Heart right ventricle (tissue), 16 donors: ENCODE data around the gene PDE7B. TPM values are rescaled to one million over a fixed set of nuclear protein-coding genes. Genes with fewer than 3 reads are reported as not detected.

ENCODE experiments used
- ATAC-seq, 8 donors: fragments of 200-7000 bp; cut with Tn5 transposase; one replicate each; pipeline ENCODE4 v1.9.1; 2020; ENCODE audit warnings: mild to moderate bottlenecking in 8 of 8, moderate library complexity in 8 of 8, moderate number of reproducible peaks in 1 of 8
- DNase-seq, 2 donors: peaks; one replicate each; pipeline ENCODE4 v3.0.0-alpha.2; 2020
- H3K27ac ChIP-seq, 10 donors: fragments of 200-600 bp; sonication (generic) in 2 of 10; one replicate each; pipeline versions ENCODE4 v1.5.0 to v1.8.0; 2020 to 2022; ENCODE audit warnings: mild to moderate bottlenecking in 3 of 10
- H3K27me3 ChIP-seq, 7 donors: fragments of 200-600 bp; one replicate each; pipeline ENCODE4 v1.8.0; 2021 to 2022; ENCODE audit warnings: mild to moderate bottlenecking in 2 of 7
- H3K36me3 ChIP-seq, 9 donors: fragments of 200-600 bp; sonication (generic) in 1 of 9; one replicate each; pipeline versions ENCODE4 v1.5.0 to v1.8.0; 2020 to 2022; ENCODE audit warnings: mild to moderate bottlenecking in 2 of 9
- H3K4me1 ChIP-seq, 9 donors: fragments of 200-600 bp; sonication (generic) in 1 of 9; one replicate each; pipeline versions ENCODE4 v1.5.0 to v1.8.0; 2020 to 2022; ENCODE audit warnings: mild to moderate bottlenecking in 4 of 9
- H3K4me3 ChIP-seq, 10 donors: fragments of 200-600 bp; sonication (generic) in 2 of 10; one replicate each; pipeline versions ENCODE4 v1.5.0 to v1.8.0; 2020 to 2022; ENCODE audit warnings: mild to moderate bottlenecking in 7 of 10, moderate library complexity in 2 of 10
- H3K9me3 ChIP-seq, 11 donors: fragments of 200-600 bp in 10 of 11; sonication (generic) in 2 of 11; one replicate each; pipeline versions ENCODE4 v1.5.0 to v1.8.0; 2013 to 2022; ENCODE audit warnings: mild to moderate bottlenecking in 2 of 11, control low read depth in 1 of 11, moderate library complexity in 1 of 11
- CTCF ChIP-seq, 9 donors: fragments of 200-600 bp; sonication (generic) in 2 of 9; IDR thresholded peaks; one replicate each; pipeline versions ENCODE4 v1.5.0 to v1.8.0; 2021 to 2022; ENCODE audit warnings: antibody characterized with exemption in 9 of 9, mild to moderate bottlenecking in 5 of 9, moderate library complexity in 1 of 9
- WGBS, 2 donors: extraction: QIAGEN DNeasy Blood & Tissue Kit; methylation state at CpG; one replicate each; pipeline ENCODE4 v1.1.7; 2013; ENCODE audit warnings: inconsistent platforms in 1 of 2; 5-methylcytosine and 5-hydroxymethylcytosine counted together
- intact Hi-C, 10 donors: fragments of 100-400 bp; cut with DNase I; formaldehyde crosslinking; loops; one replicate each; pipeline versions ENCODE4 v1.11.1 to v1.14.2; 2022
- polyA plus RNA-seq, 2 donors: library from polyadenylated mRNA; stranded (reverse); fragments of 200-250 nt; gene quantifications; one replicate each; pipeline ENCODE4 v1.2.3, GENCODE V29; 2013
- total RNA-seq, 10 donors: library from RNA; stranded (reverse); fragmentation: NEBNext Ultra II Directional in 3 of 10; extraction: Animal tissue kit (Norgen Biotek cat#: 25700) in 3 of 10; gene quantifications; one replicate each; pipeline versions ENCODE4 v1.2.1 to v1.2.4, GENCODE V29; 2021 to 2023
- donor health status: Arrhythmogenic right ventricular cardiomyopathy.
- donor health status: ischemic (EF 13 %, LVEDD 7.1; RV severe dilation, severe dysfunction).
- donor health status: healthy with polysubstance abuse.
- donor health status: DM: no; HTN: yes; CAD: no.
- donor health status: DM: no; HTN: no; CAD: no.
- donor health status: ischemic (EF 25% LVEDD 6.9; RV normal size, moderate dysfunction).
- donor health status: ischemic (EF 25% LVEDD 5.7; RV mildly dilated, moderate dysfunction).
- donor health status: healthy.
- donor health status: DM: yes; HTN: yes; CAD: no.
- donor health status: Ischemic cardiomyopathy.
- donor health status: ischemic (EF 35%, LVEDD 5.7; RV mildly dilated, moderate dysfunction).
- donor health status: nonischemic (EF 11% LVEDD 7.7; RV severe dilation, severe dysfunction).
- donor health status: DM: yes; HTN: yes; CAD: no.
- donor health status: PGD.
- donor health status: ischemic (EF 29% LVEDD 5.4; RV normal size, mild dysfunction).
- donor health status: nonischemic (EF 23%, LVEDD 6.1; RV moderate dilation, normal function).

The PDE7B gene
- total and polyA plus RNA-seq, 12 donors = 3.7 to 19.6 (median 10.8) TPM

DNA sequence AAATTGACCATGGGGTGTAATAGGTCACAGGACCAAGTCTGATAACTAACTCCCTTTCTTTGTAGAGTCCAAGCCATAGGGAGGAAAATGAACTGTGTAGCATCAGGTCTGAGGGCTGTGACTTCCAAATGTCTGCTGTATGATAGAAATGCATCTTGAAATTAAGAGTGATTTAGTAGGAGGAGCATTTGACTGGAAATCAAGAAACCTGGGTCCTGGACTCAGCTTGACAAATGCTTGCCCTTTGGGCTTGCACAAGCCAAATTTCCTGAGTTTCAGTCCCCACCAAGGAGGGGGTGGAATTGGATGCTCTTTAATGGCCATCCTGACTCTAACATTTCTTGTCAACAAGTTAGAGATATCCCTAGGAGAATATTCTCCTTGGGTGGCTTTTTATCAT lies 187.0 kb downstream of the PDE7B start:
- no peak for DNase-seq
- H3K27ac ChIP-seq = peak overlapping the region; percentile 9 to 92 (median 86)

DNA sequence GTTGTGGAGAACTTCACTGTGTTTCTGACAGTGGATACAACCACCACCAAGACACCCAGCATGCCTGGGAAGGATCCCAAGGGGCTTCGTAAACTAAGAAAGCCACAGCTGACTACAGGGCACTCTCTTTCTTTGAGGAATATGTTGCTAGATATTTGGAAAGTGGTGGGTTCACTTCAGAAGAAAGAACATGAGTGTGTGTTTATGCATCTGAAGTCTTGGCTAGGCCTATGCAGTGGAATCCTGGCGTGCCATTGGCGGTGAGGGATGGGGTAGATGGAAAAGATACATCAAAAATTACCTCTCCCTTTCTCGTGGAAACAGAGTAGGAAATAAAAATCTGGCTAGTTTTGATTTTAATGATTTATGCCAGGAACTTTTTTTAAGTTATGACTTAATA lies 187.7 kb downstream of the PDE7B start:
- DNase-seq (no peak), ATAC-seq (peak in 2 of 8 donors; percentile 23 to 26)
- Histone ChIP-seq H3K4me1 (peaks cover 4 to 90% (median 67%) of the 10 kb centered on the region in 9 donors), H3K9me3 (no peaks in the 10 kb centered on the region), H3K27ac (peak overlapping the region; percentile 4 to 92 (median 86)), H3K27me3 (no peaks in the 10 kb centered on the region), H3K36me3 (no peaks in the 10 kb centered on the region), H3K4me3 (peak overlapping the region in 9 of 10 donors; percentile 38 to 67 (median 57))
- WGBS, 2 donors = 23 to 30% methylated on average over 4 of the region's 4 CpGs
- TF ChIP-seq CTCF (IDR thresholded peaks at IDR 0.05) = no peak
- intact Hi-C loops = loop anchor here in 7 of 10 donors (5.0 to 10.0 kb wide), 9 partner anchors 63 to 504 kb away; no protein-coding TSS in a partner anchor

More for the DNA sequence above, 187.0 kb downstream of the PDE7B start:
- Histone ChIP-seq H3K27me3 (no peaks in the 10 kb centered on the region), H3K4me1 (peaks cover 4 to 90% (median 65%) of the 10 kb centered on the region in 9 donors), H3K4me3 (peak overlapping the region; percentile 23 to 67 (median 55)), H3K9me3 (no peaks in the 10 kb centered on the region), H3K36me3 (no peaks in the 10 kb centered on the region)
- peak in 5 of 8 donors; percentile 1 to 25 (median 9) for ATAC-seq
- peak in 1 of 9 donors; percentile 12 for TF ChIP-seq CTCF (IDR thresholded peaks at IDR 0.05)
- intact Hi-C loops = loop anchor here in 7 of 10 donors (5.0 to 10.0 kb wide), 9 partner anchors 64 to 504 kb away; no protein-coding TSS in a partner anchor

- intact Hi-C loops = loop anchor here in 1 of 10 donors (5.0 kb wide), 1 partner anchor 52 kb away; no protein-coding TSS in a partner anchor
- Histone ChIP-seq H3K4me1 (peaks cover 11 to 60% (median 33%) of the 10 kb centered on the region in 9 donors), H3K4me3 (peak overlapping the region in 2 of 10 donors; percentile 28 to 34), H3K27ac (peak overlapping the region; percentile 25 to 90 (median 79)), H3K9me3 (no peaks in the 10 kb centered on the region), H3K27me3 (no peaks in the 10 kb centered on the region), H3K36me3 (no peaks in the 10 kb centered on the region)
- WGBS, 2 donors = 24 to 31% methylated on average over 1 of the region's 1 CpG
- no peak for DNase-seq
- peak in 4 of 8 donors; percentile 7 to 28 (median 14) for ATAC-seq
- TF ChIP-seq CTCF (IDR thresholded peaks at IDR 0.05) = no peak
Measured at GRCh38 chr6:136050475-136050874, 199.0 kb downstream of the PDE7B start.

GRCh38 chr6:136051140-136051775 lies 199.8 kb downstream of the PDE7B start:
- ATAC-seq (peak; percentile 36 to 86 (median 71)), DNase-seq (peak in 1 of 2 donors; percentile 26)
- WGBS, 2 donors = 20 to 21% methylated on average over 12 of the region's 12 CpGs
- Histone ChIP-seq H3K27ac (peak overlapping the region; percentile 25 to 90 (median 79)), H3K4me1 (peaks cover 11 to 59% (median 32%) of the 10 kb centered on the region in 9 donors), H3K4me3 (peak overlapping the region in 6 of 10 donors; percentile 6 to 34 (median 12)), H3K27me3 (no peaks in the 10 kb centered on the region), H3K9me3 (no peaks in the 10 kb centered on the region), H3K36me3 (no peaks in the 10 kb centered on the region)
- no peak for TF ChIP-seq CTCF (IDR thresholded peaks at IDR 0.05)
- intact Hi-C loops = loop anchor here in 1 of 10 donors (5.0 kb wide), 1 partner anchor 51 kb away; no protein-coding TSS in a partner anchor
